ENCODE measurements around the gene ZSWIM3.

The ZSWIM3 gene

DNA sequence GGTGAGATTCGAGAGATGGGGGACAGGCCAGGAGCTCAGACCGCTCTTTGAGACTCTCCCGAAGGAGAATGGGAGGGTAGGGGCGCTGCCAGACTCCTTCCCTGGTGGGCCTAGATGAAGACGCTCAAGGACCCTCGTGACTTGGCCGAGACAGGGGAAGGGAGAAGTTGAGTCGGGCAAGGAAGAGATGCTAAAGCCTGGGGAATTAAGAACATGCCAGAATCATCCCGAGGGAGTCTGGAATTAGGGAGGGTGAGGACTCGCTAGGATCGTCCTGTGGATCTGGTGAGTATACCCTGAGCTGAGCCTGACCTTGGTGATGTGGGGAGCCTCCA lies 44.4 kb upstream of the ZSWIM3 start:
- Histone ChIP-seq H2AFZ (ENCODE audit: low read depth, low read length) (peak overlapping the region; percentile 77), H3K9me3 (ENCODE audit: insufficient read depth, low read length, severe bottlenecking) (no peaks in the 10 kb centered on the region), H4K20me1 (ENCODE audit: insufficient read depth, low read length) (peaks cover 14% of the 10 kb centered on the region; the same call in 1 of the 2 replicates), H3K79me2 (ENCODE audit: insufficient read depth, low read length) (peaks cover 29% of the 10 kb centered on the region), H3K9ac (ENCODE audit: low read depth, low read length) (peak overlapping the region; percentile 88), H3K4me1 (ENCODE audit: insufficient read depth, low read length) (peaks cover 34% of the 10 kb centered on the region), H3K36me3 (ENCODE audit: insufficient read depth, low read length) (peaks cover 73% of the 10 kb centered on the region), H3K27ac (ENCODE audit: low read length) (peak overlapping the region; percentile 83), H3K4me2 (ENCODE audit: insufficient read depth, low read length) (peak overlapping the region; percentile 78), H3K27me3 (ENCODE audit: insufficient read depth, low read length, poor library complexity) (no peaks in the 10 kb centered on the region), H3K4me3 (ENCODE audit: low read depth in 1 of 2, low read length in 2 of 2) (peak overlapping the region; percentile 61 to 80)
- DNase-seq: no peak
- ATAC-seq (ENCODE audit: insufficient read depth, low read depth): no peak
- TF ChIP-seq, protein P1, sequence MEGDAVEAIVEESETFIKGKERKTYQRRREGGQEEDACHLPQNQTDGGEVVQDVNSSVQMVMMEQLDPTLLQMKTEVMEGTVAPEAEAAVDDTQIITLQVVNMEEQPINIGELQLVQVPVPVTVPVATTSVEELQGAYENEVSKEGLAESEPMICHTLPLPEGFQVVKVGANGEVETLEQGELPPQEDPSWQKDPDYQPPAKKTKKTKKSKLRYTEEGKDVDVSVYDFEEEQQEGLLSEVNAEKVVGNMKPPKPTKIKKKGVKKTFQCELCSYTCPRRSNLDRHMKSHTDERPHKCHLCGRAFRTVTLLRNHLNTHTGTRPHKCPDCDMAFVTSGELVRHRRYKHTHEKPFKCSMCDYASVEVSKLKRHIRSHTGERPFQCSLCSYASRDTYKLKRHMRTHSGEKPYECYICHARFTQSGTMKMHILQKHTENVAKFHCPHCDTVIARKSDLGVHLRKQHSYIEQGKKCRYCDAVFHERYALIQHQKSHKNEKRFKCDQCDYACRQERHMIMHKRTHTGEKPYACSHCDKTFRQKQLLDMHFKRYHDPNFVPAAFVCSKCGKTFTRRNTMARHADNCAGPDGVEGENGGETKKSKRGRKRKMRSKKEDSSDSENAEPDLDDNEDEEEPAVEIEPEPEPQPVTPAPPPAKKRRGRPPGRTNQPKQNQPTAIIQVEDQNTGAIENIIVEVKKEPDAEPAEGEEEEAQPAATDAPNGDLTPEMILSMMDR (IDR thresholded peaks at IDR 0.05; ENCODE audit: borderline replicate concordance, extremely low read depth, low read length, poor library complexity, severe bottlenecking): no peak

DNA sequence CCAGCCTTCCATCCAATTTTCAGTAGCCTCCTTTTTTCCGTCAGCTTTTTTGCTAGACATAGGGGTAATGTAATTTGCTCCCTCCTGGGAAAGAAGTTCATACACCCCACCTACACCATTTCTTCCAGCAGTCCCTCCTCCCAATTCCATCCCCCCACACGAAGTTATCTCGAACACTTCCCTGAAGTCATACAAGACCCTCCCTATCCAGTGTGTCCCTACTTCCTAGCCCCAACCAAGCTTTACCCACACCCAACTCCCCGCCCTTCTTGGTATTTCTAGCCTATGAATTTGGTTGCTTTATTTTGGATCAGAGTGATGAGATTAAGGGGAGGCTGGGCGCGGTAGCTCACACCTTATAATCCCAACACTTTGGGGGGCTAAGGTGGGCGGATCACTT lies 43.9 kb upstream of the ZSWIM3 start:
- Histone ChIP-seq H3K9me3 (ENCODE audit: insufficient read depth, low read length, severe bottlenecking) (no peaks in the 10 kb centered on the region), H3K9ac (ENCODE audit: low read depth, low read length) (peak overlapping the region; percentile 88), H3K4me1 (ENCODE audit: insufficient read depth, low read length) (peaks cover 34% of the 10 kb centered on the region), H3K4me3 (ENCODE audit: low read depth in 1 of 2, low read length in 2 of 2) (peak overlapping the region; percentile 61 to 80; a peak in 3 of 4 replicates), H4K20me1 (ENCODE audit: insufficient read depth, low read length) (peaks cover 14% of the 10 kb centered on the region; the same call in 1 of the 2 replicates), H3K27me3 (ENCODE audit: insufficient read depth, low read length, poor library complexity) (no peaks in the 10 kb centered on the region), H3K79me2 (ENCODE audit: insufficient read depth, low read length) (peaks cover 29% of the 10 kb centered on the region), H2AFZ (ENCODE audit: low read depth, low read length) (no peak overlapping the region), H3K27ac (ENCODE audit: low read length) (peak overlapping the region; percentile 83), H3K4me2 (ENCODE audit: insufficient read depth, low read length) (peak overlapping the region; percentile 78), H3K36me3 (ENCODE audit: insufficient read depth, low read length) (peaks cover 69% of the 10 kb centered on the region)
- ATAC-seq (ENCODE audit: insufficient read depth, low read depth) (no peak), DNase-seq (no peak)
- no peak for TF ChIP-seq EZH2 (IDR thresholded peaks at IDR 0.05; ENCODE audit: borderline replicate concordance, low read depth, low read length, severe bottlenecking)
- TF ChIP-seq, protein P1 (IDR thresholded peaks at IDR 0.05; ENCODE audit: borderline replicate concordance, extremely low read depth, low read length, poor library complexity, severe bottlenecking): no peak

DNA sequence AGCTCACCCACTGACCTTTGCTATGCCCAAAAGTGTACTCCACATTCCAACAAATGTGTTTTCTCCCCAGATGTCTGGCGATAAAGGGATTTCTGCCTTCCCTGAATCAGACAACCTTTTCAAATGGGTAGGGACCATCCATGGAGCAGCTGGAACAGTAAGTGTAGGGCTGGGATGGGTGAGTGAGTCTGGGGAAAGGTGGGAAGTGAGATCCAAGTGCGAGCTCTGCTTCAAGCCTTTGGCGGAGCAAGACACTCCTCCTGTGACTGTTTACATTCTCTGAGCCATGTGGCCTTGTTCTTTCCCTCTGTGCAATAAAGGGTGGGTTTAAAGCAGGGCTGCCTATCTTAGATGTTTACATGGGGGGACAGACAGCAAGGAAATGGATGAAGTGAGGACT lies 43.1 kb upstream of the ZSWIM3 start:
- H3K9me3 ChIP-seq (ENCODE audit: insufficient read depth, low read length, severe bottlenecking): no peaks in the 10 kb centered on the region
- peak overlapping the region; percentile 78 for H3K4me2 ChIP-seq (ENCODE audit: insufficient read depth, low read length)
- TF ChIP-seq, protein P1 (IDR thresholded peaks at IDR 0.05; ENCODE audit: borderline replicate concordance, extremely low read depth, low read length, poor library complexity, severe bottlenecking): no peak
- TF ChIP-seq EZH2 (IDR thresholded peaks at IDR 0.05; ENCODE audit: borderline replicate concordance, low read depth, low read length, severe bottlenecking): no peak
- H3K9ac ChIP-seq (ENCODE audit: low read depth, low read length): 0 out of 2 replicates have a peak overlapping the region, but pooled peaks have one; percentile 22
- no peaks in the 10 kb centered on the region for H3K27me3 ChIP-seq (ENCODE audit: insufficient read depth, low read length, poor library complexity)
- peaks cover 34% of the 10 kb centered on the region for H3K4me1 ChIP-seq (ENCODE audit: insufficient read depth, low read length)
- peaks cover 14% of the 10 kb centered on the region; the same call in 1 of the 2 replicates for H4K20me1 ChIP-seq (ENCODE audit: insufficient read depth, low read length)
- ATAC-seq (ENCODE audit: insufficient read depth, low read depth): no peak
- H3K27ac ChIP-seq (ENCODE audit: low read length): peak overlapping the region; percentile 26; the same call in 1 of the 2 replicates
- no peak overlapping the region for H2AFZ ChIP-seq (ENCODE audit: low read depth, low read length)
- H3K79me2 ChIP-seq (ENCODE audit: insufficient read depth, low read length): peaks cover 29% of the 10 kb centered on the region
- H3K4me3 ChIP-seq (ENCODE audit: low read depth in 1 of 2, low read length in 2 of 2): peak overlapping the region in 1 of 2 experiments; percentile 40; a peak in 1 of 4 replicates
- H3K36me3 ChIP-seq (ENCODE audit: insufficient read depth, low read length): peaks cover 61% of the 10 kb centered on the region
- no peak for DNase-seq

DNA sequence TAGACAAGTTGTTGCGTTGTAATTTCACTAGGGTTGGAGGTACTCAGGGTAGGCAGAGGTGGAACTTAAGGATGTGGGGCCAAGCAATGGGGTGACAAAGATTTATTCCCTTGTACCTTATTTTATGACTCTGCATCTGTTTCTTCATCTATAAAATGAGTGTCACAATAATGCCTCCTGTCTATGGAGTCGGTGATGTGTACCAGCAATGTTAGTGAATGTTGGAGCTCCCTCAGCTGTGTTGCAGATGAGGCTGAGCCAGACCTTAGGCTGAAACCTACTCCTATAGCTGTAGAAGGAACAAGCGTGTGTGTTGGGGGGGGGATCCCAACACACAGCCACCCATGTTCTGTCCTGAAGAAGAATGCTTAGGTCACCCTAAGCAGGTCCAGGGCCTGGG lies 40.5 kb upstream of the ZSWIM3 start:
- DNase-seq: no peak
- TF ChIP-seq, protein P1 (IDR thresholded peaks at IDR 0.05; ENCODE audit: borderline replicate concordance, extremely low read depth, low read length, poor library complexity, severe bottlenecking): no peak
- no peak for TF ChIP-seq EZH2 (IDR thresholded peaks at IDR 0.05; ENCODE audit: borderline replicate concordance, low read depth, low read length, severe bottlenecking)

More for the DNA sequence above, 40.5 kb upstream of the ZSWIM3 start:
- peaks cover 28% of the 10 kb centered on the region for H3K4me1 ChIP-seq (ENCODE audit: insufficient read depth, low read length)
- no peak overlapping the region for H3K9ac ChIP-seq (ENCODE audit: low read depth, low read length)
- ATAC-seq (ENCODE audit: insufficient read depth, low read depth): no peak
- H3K36me3 ChIP-seq (ENCODE audit: insufficient read depth, low read length): peaks cover 38% of the 10 kb centered on the region
- H3K79me2 ChIP-seq (ENCODE audit: insufficient read depth, low read length): peaks cover 24% of the 10 kb centered on the region
- H2AFZ ChIP-seq (ENCODE audit: low read depth, low read length): no peak overlapping the region
- H3K9me3 ChIP-seq (ENCODE audit: insufficient read depth, low read length, severe bottlenecking): no peaks in the 10 kb centered on the region
- H4K20me1 ChIP-seq (ENCODE audit: insufficient read depth, low read length): peaks cover 14% of the 10 kb centered on the region; the same call in 1 of the 2 replicates
- no peak overlapping the region for H3K27ac ChIP-seq (ENCODE audit: low read length)
- H3K4me3 ChIP-seq (ENCODE audit: low read depth in 1 of 2, low read length in 2 of 2): no peak overlapping the region
- no peaks in the 10 kb centered on the region for H3K27me3 ChIP-seq (ENCODE audit: insufficient read depth, low read length, poor library complexity)
- no peak overlapping the region for H3K4me2 ChIP-seq (ENCODE audit: insufficient read depth, low read length)

Data from DND-41 (cell line).